ENCODE measurements around the gene FPGS. TPM values are rescaled to one million over a fixed set of nuclear protein-coding genes. Genes with fewer than 3 reads are reported as not detected.

Gene FPGS
- total and polyA plus RNA-seq, 2 of the 4 experiments (the other 2 are of a cell fraction) = 43.9 to 75.7 TPM

GRCh38 chr9:127777368-127777980 is 25.2 kb upstream of the FPGS start:
- no peak overlapping the region for H2AK5ac ChIP-seq (ENCODE audit: low read depth, low read length)
- dilution Hi-C loops (cut with HindIII; ENCODE audit: low sequenced_read_pairs, unreplicated experiment) (no loop called here), intact Hi-C loops (cut with micrococcal nuclease) (no loop called here), in situ Hi-C loops (cut with MboI; ENCODE audit: low sequenced_read_pairs) (no loop called here)
- no peak overlapping the region for H3K23ac ChIP-seq (ENCODE audit: low read depth, low read length)
- H3K4me3 ChIP-seq (ENCODE audit: insufficient read depth, low read depth, low read length) = no peak overlapping the region
- H3K4me1 ChIP-seq (ENCODE audit: control insufficient read depth, insufficient read depth, low read length) = no peaks in the 10 kb centered on the region
- WGBS, 2 experiments (ENCODE audit: extremely low coverage in 2 of 2, insufficient read length in 1 of 2) = 94% methylated on average over 7 of the region's 18 CpGs; no CpG with 5 or more reads in 1 of the 2 experiments
- no peak overlapping the region for H2AK9ac ChIP-seq (replicated peaks; ENCODE audit: low read depth, low read length, poor library complexity)
- H4K91ac ChIP-seq (ENCODE audit: insufficient read depth, low read depth, low read length) = no peak overlapping the region
- POLR2A ChIA-PET (ENCODE audit: unreplicated experiment) = no interaction called here
- H3K18ac ChIP-seq (ENCODE audit: low read depth, low read length) = no peak overlapping the region
- no peak overlapping the region for H2BK20ac ChIP-seq (ENCODE audit: low read depth, low read length)
- no peak overlapping the region for H3K4ac ChIP-seq (ENCODE audit: low read depth, low read length)
- H2BK5ac ChIP-seq (ENCODE audit: low read depth, low read length, poor library complexity, severe bottlenecking) = no peak overlapping the region
- no TSS peak for BruUV-seq (replicated peaks)
- H4K5ac ChIP-seq (ENCODE audit: low read depth, low read length) = no peak overlapping the region
- H3K9me1 ChIP-seq (ENCODE audit: insufficient read depth, low read length) = no peaks in the 10 kb centered on the region
- H4K8ac ChIP-seq (ENCODE audit: low read depth in 2 of 2, low read length in 2 of 2) = no peak overlapping the region
- no peak overlapping the region for H3K14ac ChIP-seq (replicated peaks; ENCODE audit: low read depth, low read length)
- no peaks in the 10 kb centered on the region for H4K20me1 ChIP-seq (ENCODE audit: insufficient read depth, low read length)
- DNase-seq = no peak
- H3K4me2 ChIP-seq (ENCODE audit: low read depth, low read length) = no peak overlapping the region
- ATAC-seq (ENCODE audit: low read depth) = no peak
- no peak overlapping the region for H3K9ac ChIP-seq (ENCODE audit: low read depth, low read length)
- H2BK120ac ChIP-seq (ENCODE audit: low read depth, low read length) = no peak overlapping the region
- no peaks in the 10 kb centered on the region for H3K9me3 ChIP-seq (ENCODE audit: control insufficient read depth, insufficient read depth, low read length)
- no peak overlapping the region for H3K56ac ChIP-seq (ENCODE audit: extremely low read depth, insufficient read depth, low read length)
- H3K36me3 ChIP-seq (ENCODE audit: control insufficient read depth, insufficient read depth, low read length) = no peaks in the 10 kb centered on the region
- CTCF ChIA-PET = no interaction called here
- H3K27ac ChIP-seq (ENCODE audit: insufficient read depth, low read length) = no peak overlapping the region
- H3K79me1 ChIP-seq (ENCODE audit: low read depth in 1 of 2, low read length in 2 of 2) = no peaks in the 10 kb centered on the region
- H2BK15ac ChIP-seq (ENCODE audit: low read depth, low read length) = no peak overlapping the region
- H3K27me3 ChIP-seq (ENCODE audit: control insufficient read depth, insufficient read depth, low read length) = peaks cover 11% of the 10 kb centered on the region
- no peak for TF ChIP-seq MAZ (IDR thresholded peaks at IDR 0.05; ENCODE audit: borderline replicate concordance, low read depth, low read length)
- TF ChIP-seq NFE2L2 (IDR thresholded peaks at IDR 0.05; ENCODE audit: low read depth, low read length) = no peak
- TF ChIP-seq CEBPB (IDR thresholded peaks at IDR 0.05; ENCODE audit: low read depth, low read length) = no peak
- no peak for TF ChIP-seq POLR2A (IDR thresholded peaks at IDR 0.05; ENCODE audit: low read depth, low read length)
- TF ChIP-seq MAFK (IDR thresholded peaks at IDR 0.05; ENCODE audit: low read depth, low read length) = no peak
- no peak for TF ChIP-seq CTCF (conservative IDR thresholded peaks at IDR 0.05; ENCODE audit: low read depth, low read length)
- no peak for TF ChIP-seq CHD1 (IDR thresholded peaks at IDR 0.05; ENCODE audit: low read depth, low read length)
- no peak for TF ChIP-seq MXI1 (IDR thresholded peaks at IDR 0.05; ENCODE audit: borderline replicate concordance, low read depth, low read length)
- no peak for TF ChIP-seq FOS (IDR thresholded peaks at IDR 0.05; ENCODE audit: low read depth, low read length)
- TF ChIP-seq RCOR1 (IDR thresholded peaks at IDR 0.05; ENCODE audit: insufficient replicate concordance, low read length) = no peak
- no peak for TF ChIP-seq RFX5 (IDR thresholded peaks at IDR 0.05; ENCODE audit: low read depth, low read length)
- TF ChIP-seq SMC3 (IDR thresholded peaks at IDR 0.05; ENCODE audit: low read depth, low read length) = no peak
- no peak for TF ChIP-seq USF2 (IDR thresholded peaks at IDR 0.05; ENCODE audit: low read depth, low read length)
- no peak for TF ChIP-seq BHLHE40 (IDR thresholded peaks at IDR 0.05; ENCODE audit: low read depth, low read length)
- no peak for TF ChIP-seq RAD21 (IDR thresholded peaks at IDR 0.05; ENCODE audit: low read length)
- TF ChIP-seq, protein P1, sequence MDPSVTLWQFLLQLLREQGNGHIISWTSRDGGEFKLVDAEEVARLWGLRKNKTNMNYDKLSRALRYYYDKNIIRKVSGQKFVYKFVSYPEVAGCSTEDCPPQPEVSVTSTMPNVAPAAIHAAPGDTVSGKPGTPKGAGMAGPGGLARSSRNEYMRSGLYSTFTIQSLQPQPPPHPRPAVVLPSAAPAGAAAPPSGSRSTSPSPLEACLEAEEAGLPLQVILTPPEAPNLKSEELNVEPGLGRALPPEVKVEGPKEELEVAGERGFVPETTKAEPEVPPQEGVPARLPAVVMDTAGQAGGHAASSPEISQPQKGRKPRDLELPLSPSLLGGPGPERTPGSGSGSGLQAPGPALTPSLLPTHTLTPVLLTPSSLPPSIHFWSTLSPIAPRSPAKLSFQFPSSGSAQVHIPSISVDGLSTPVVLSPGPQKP (IDR thresholded peaks at IDR 0.05; ENCODE audit: borderline replicate concordance, low read depth, low read length) = no peak
- H2AFZ ChIP-seq (replicated peaks; ENCODE audit: low read length, poor library complexity) = no peak overlapping the region
